ENCODE measurements around the gene EIF2B4.

Gene EIF2B4

GRCh38 chr2:27356382-27357181 lies 13.6 kb downstream of the EIF2B4 start, which contains the start of gene GTF3C2 (continued):
- TF ChIP-seq, protein P1, sequence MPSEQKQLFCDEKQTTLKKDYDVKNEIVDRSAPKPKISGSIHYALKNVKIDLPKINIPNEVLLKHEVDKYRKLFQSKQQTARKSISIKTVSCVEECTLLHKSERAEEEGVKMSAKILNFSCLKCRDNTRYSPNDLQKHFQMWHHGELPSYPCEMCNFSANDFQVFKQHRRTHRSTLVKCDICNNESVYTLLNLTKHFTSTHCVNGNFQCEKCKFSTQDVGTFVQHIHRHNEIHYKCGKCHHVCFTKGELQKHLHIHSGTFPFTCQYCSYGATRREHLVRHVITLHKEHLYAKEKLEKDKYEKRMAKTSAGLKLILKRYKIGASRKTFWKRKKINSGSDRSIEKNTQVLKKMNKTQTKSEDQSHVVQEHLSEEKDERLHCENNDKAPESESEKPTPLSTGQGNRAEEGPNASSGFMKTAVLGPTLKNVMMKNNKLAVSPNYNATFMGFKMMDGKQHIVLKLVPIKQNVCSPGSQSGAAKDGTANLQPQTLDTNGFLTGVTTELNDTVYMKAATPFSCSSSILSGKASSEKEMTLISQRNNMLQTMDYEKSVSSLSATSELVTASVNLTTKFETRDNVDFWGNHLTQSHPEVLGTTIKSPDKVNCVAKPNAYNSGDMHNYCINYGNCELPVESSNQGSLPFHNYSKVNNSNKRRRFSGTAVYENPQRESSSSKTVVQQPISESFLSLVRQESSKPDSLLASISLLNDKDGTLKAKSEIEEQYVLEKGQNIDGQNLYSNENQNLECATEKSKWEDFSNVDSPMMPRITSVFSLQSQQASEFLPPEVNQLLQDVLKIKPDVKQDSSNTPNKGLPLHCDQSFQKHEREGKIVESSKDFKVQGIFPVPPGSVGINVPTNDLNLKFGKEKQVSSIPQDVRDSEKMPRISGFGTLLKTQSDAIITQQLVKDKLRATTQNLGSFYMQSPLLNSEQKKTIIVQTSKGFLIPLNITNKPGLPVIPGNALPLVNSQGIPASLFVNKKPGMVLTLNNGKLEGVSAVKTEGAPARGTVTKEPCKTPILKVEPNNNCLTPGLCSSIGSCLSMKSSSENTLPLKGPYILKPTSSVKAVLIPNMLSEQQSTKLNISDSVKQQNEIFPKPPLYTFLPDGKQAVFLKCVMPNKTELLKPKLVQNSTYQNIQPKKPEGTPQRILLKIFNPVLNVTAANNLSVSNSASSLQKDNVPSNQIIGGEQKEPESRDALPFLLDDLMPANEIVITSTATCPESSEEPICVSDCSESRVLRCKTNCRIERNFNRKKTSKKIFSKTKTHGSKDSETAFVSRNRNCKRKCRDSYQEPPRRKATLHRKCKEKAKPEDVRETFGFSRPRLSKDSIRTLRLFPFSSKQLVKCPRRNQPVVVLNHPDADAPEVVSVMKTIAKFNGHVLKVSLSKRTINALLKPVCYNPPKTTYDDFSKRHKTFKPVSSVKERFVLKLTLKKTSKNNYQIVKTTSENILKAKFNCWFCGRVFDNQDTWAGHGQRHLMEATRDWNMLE (tag by site-specific recombination; conservative IDR thresholded peaks at IDR 0.05; ENCODE audit: low read depth), result peak; percentile 54; the same call in 1 of the 2 replicates
- no peak for TF ChIP-seq PRDM1 (tag by site-specific recombination; IDR thresholded peaks at IDR 0.05)
- 0 out of 2 replicates have a peak, but pooled peaks have one; percentile 31 for TF ChIP-seq HIC1 (tag by site-specific recombination; IDR thresholded peaks at IDR 0.05)
- no peak for TF ChIP-seq ZNF596 (tag by site-specific recombination; IDR thresholded peaks at IDR 0.05)
- TF ChIP-seq ZNF133 (tag by site-specific recombination; IDR thresholded peaks at IDR 0.05), result no peak
- TF ChIP-seq, protein P2, sequence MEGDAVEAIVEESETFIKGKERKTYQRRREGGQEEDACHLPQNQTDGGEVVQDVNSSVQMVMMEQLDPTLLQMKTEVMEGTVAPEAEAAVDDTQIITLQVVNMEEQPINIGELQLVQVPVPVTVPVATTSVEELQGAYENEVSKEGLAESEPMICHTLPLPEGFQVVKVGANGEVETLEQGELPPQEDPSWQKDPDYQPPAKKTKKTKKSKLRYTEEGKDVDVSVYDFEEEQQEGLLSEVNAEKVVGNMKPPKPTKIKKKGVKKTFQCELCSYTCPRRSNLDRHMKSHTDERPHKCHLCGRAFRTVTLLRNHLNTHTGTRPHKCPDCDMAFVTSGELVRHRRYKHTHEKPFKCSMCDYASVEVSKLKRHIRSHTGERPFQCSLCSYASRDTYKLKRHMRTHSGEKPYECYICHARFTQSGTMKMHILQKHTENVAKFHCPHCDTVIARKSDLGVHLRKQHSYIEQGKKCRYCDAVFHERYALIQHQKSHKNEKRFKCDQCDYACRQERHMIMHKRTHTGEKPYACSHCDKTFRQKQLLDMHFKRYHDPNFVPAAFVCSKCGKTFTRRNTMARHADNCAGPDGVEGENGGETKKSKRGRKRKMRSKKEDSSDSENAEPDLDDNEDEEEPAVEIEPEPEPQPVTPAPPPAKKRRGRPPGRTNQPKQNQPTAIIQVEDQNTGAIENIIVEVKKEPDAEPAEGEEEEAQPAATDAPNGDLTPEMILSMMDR (tag by site-specific recombination; IDR thresholded peaks at IDR 0.05), result peak; percentile 68
- TF ChIP-seq ZNF214 (tag by site-specific recombination; IDR thresholded peaks at IDR 0.05; ENCODE audit: borderline replicate concordance), result no peak
- peak; percentile 72 for TF ChIP-seq SP2 (tag by site-specific recombination; IDR thresholded peaks at IDR 0.05)
- TF ChIP-seq ZNF169 (tag by site-specific recombination; IDR thresholded peaks at IDR 0.05), result no peak
- 0 out of 2 replicates have a peak, but pooled peaks have one; percentile 18 for TF ChIP-seq ZNF366 (tag by site-specific recombination; conservative IDR thresholded peaks at IDR 0.05)
- TF ChIP-seq WT1 (tag by site-specific recombination; IDR thresholded peaks at IDR 0.05), result no peak
- TF ChIP-seq ELK4 (IDR thresholded peaks at IDR 0.05; ENCODE audit: borderline replicate concordance, low read depth, low read length), result 0 out of 2 replicates have a peak, but pooled peaks have one; percentile 43
- TF ChIP-seq REST (tag by site-specific recombination; IDR thresholded peaks at IDR 0.05), result 0 out of 2 replicates have a peak, but pooled peaks have one; percentile 21
- no peak for TF ChIP-seq ZNF510 (tag by site-specific recombination; IDR thresholded peaks at IDR 0.05; ENCODE audit: insufficient replicate concordance)
- peak; percentile 65; the same call in 1 of the 2 replicates for TF ChIP-seq SP7 (tag by site-specific recombination; IDR thresholded peaks at IDR 0.05)
- no peak for TF ChIP-seq ZNF18 (tag by site-specific recombination; IDR thresholded peaks at IDR 0.05)
- no peak for TF ChIP-seq ZNF548 (tag by site-specific recombination; IDR thresholded peaks at IDR 0.05)
- TF ChIP-seq, protein P3, sequence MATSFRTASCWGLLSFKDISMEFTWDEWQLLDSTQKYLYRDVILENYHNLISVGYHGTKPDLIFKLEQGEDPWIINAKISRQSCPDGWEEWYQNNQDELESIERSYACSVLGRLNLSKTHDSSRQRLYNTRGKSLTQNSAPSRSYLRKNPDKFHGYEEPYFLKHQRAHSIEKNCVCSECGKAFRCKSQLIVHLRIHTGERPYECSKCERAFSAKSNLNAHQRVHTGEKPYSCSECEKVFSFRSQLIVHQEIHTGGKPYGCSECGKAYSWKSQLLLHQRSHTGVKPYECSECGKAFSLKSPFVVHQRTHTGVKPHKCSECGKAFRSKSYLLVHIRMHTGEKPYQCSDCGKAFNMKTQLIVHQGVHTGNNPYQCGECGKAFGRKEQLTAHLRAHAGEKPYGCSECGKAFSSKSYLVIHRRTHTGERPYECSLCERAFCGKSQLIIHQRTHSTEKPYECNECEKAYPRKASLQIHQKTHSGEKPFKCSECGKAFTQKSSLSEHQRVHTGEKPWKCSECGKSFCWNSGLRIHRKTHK (tag by site-specific recombination; IDR thresholded peaks at IDR 0.05), result no peak
- no peak for TF ChIP-seq SCRT1 (tag by site-specific recombination; IDR thresholded peaks at IDR 0.05; ENCODE audit: borderline replicate concordance)
- TF ChIP-seq, protein P4, sequence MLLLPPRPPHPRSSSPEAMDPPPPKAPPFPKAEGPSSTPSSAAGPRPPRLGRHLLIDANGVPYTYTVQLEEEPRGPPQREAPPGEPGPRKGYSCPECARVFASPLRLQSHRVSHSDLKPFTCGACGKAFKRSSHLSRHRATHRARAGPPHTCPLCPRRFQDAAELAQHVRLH (tag by site-specific recombination; IDR thresholded peaks at IDR 0.05), result no peak; the same call in 1 of the 2 replicates

Data from HEK293 (cell line).